Measurements from ENCODE around the gene FREM2.

Gene FREM2

GRCh38 chr13:38657191-38657590 is 29.7 kb upstream of the FREM2 start:
- DNase-seq (ENCODE audit: low read depth) = peak; percentile 42
- H3K4me3 ChIP-seq (replicated peaks; ENCODE audit: low read depth, low read length) = no peak overlapping the region
- TF ChIP-seq CTCF (IDR thresholded peaks at IDR 0.05; ENCODE audit: low read length, missing control alignments) = no peak

GRCh38 chr13:38658906-38659305 is 28.0 kb upstream of the FREM2 start:
- DNase-seq (ENCODE audit: low read depth) = no peak
- H3K4me3 ChIP-seq (replicated peaks; ENCODE audit: low read depth, low read length) = no peak overlapping the region
- no peak for TF ChIP-seq CTCF (IDR thresholded peaks at IDR 0.05; ENCODE audit: low read length, missing control alignments)

- no peak overlapping the region for H3K4me3 ChIP-seq (replicated peaks; ENCODE audit: low read depth, low read length)
- no peak for TF ChIP-seq CTCF (IDR thresholded peaks at IDR 0.05; ENCODE audit: low read length, missing control alignments)
- peak; percentile 28 for DNase-seq (ENCODE audit: low read depth)
Observed at GRCh38 chr13:38661010-38661675, 25.7 kb upstream of the FREM2 start.

- TF ChIP-seq CTCF (IDR thresholded peaks at IDR 0.05; ENCODE audit: low read length, missing control alignments) = no peak
- DNase-seq (ENCODE audit: low read depth) = peak; percentile 89
- H3K4me3 ChIP-seq (replicated peaks; ENCODE audit: low read depth, low read length) = no peak overlapping the region
Observed at GRCh38 chr13:38662362-38662761, 24.5 kb upstream of the FREM2 start.

GRCh38 chr13:38664906-38665305 is 22.0 kb upstream of the FREM2 start:
- no peak for TF ChIP-seq CTCF (IDR thresholded peaks at IDR 0.05; ENCODE audit: low read length, missing control alignments)

GRCh38 chr13:38667526-38668109 is 19.3 kb upstream of the FREM2 start:
- DNase-seq (ENCODE audit: low read depth) = no peak
- no peak overlapping the region for H3K4me3 ChIP-seq (replicated peaks; ENCODE audit: low read depth, low read length)
- no peak for TF ChIP-seq CTCF (IDR thresholded peaks at IDR 0.05; ENCODE audit: low read length, missing control alignments)

More at GRCh38 chr13:38664906-38665305, 22.0 kb upstream of the FREM2 start:
- no peak for DNase-seq (ENCODE audit: low read depth)
- H3K4me3 ChIP-seq (replicated peaks; ENCODE audit: low read depth, low read length) = no peak overlapping the region

Data from fibroblast of pulmonary artery (primary cell).